ENCODE measurements around the gene ROBO1.
"Not testable (repeated sequence)": the region's sequence is repeated elsewhere in the genome, so short reads cannot be mapped to it uniquely, and the experiment has no call there.

Gene ROBO1

GRCh38 chr3:78734048-78734637 is 1033.7 kb downstream of the ROBO1 start:
- DNase-seq (ENCODE audit: low spot score): peak; percentile 7

- no peak for DNase-seq (ENCODE audit: low spot score)
Observed at GRCh38 chr3:78732893-78733292, 1034.9 kb downstream of the ROBO1 start.

GRCh38 chr3:78732471-78732870 is 1035.3 kb downstream of the ROBO1 start:
- no peak for DNase-seq (ENCODE audit: low spot score)

- DNase-seq (ENCODE audit: low spot score): no peak
Observed at GRCh38 chr3:78729946-78730345, 1037.9 kb downstream of the ROBO1 start.

- peak; percentile 45 for DNase-seq (ENCODE audit: low spot score)
Observed at GRCh38 chr3:78728406-78729145, 1039.2 kb downstream of the ROBO1 start.

GRCh38 chr3:78726545-78726944 is 1041.3 kb downstream of the ROBO1 start:
- no peak for DNase-seq (ENCODE audit: low spot score)

GRCh38 chr3:78725703-78726246 is 1042.0 kb downstream of the ROBO1 start:
- DNase-seq (ENCODE audit: low spot score): no peak

- DNase-seq (ENCODE audit: low spot score): peak; percentile 42
Observed at GRCh38 chr3:78724859-78725258, 1042.9 kb downstream of the ROBO1 start.

GRCh38 chr3:78724364-78724763 is 1043.4 kb downstream of the ROBO1 start:
- DNase-seq (ENCODE audit: low spot score): not testable (repeated sequence)

- DNase-seq (ENCODE audit: low spot score): no peak
Observed at GRCh38 chr3:78721771-78722543, 1045.8 kb downstream of the ROBO1 start.

GRCh38 chr3:78718707-78719106 is 1049.1 kb downstream of the ROBO1 start:
- DNase-seq (ENCODE audit: low spot score): no peak

GRCh38 chr3:78717041-78717440 is 1050.8 kb downstream of the ROBO1 start:
- no peak for DNase-seq (ENCODE audit: low spot score)

- DNase-seq (ENCODE audit: low spot score): no peak
Observed at GRCh38 chr3:78712941-78713340, 1054.9 kb downstream of the ROBO1 start.

GRCh38 chr3:78712270-78712669 is 1055.5 kb downstream of the ROBO1 start:
- DNase-seq (ENCODE audit: low spot score): no peak

GRCh38 chr3:78708565-78709073 is 1059.2 kb downstream of the ROBO1 start:
- no peak for DNase-seq (ENCODE audit: low spot score)

GRCh38 chr3:78707609-78708008 is 1060.2 kb downstream of the ROBO1 start:
- no peak for DNase-seq (ENCODE audit: low spot score)

- no peak for DNase-seq (ENCODE audit: low spot score)
Observed at GRCh38 chr3:78706906-78707523, 1060.8 kb downstream of the ROBO1 start.

- DNase-seq (ENCODE audit: low spot score): no peak
Observed at GRCh38 chr3:78703944-78704343, 1063.9 kb downstream of the ROBO1 start.

- DNase-seq (ENCODE audit: low spot score): no peak
Observed at GRCh38 chr3:78701537-78701936, 1066.3 kb downstream of the ROBO1 start.

GRCh38 chr3:78698431-78698830 is 1069.4 kb downstream of the ROBO1 start:
- no peak for DNase-seq (ENCODE audit: low spot score)

GRCh38 chr3:78697426-78697825 is 1070.4 kb downstream of the ROBO1 start:
- DNase-seq (ENCODE audit: low spot score): no peak

- DNase-seq (ENCODE audit: low spot score): no peak
Observed at GRCh38 chr3:78690766-78691165, 1077.0 kb downstream of the ROBO1 start.

Measured in SW480 (cell line).